DND-41 (cell line): Measurements from ENCODE around the gene PDE6B.

ENCODE experiments used
- ATAC-seq: fragments of 200-7000 bp; cut with Tn5 transposase; 3 replicates; pipeline ENCODE4 v1.9.1; 2021; ENCODE audit warnings: low read depth; ENCODE audit not compliant: insufficient read depth
- DNase-seq: peaks from one replicate; pipeline ENCODE4 v3.0.0-alpha.2; 2020
- H2AFZ ChIP-seq: 2 replicates; pipeline ENCODE4 v1.6.0; 2012; ENCODE audit warnings: low read depth, low read length
- H3K27ac ChIP-seq: 2 replicates; pipeline ENCODE4 v1.5.1; 2012; ENCODE audit warnings: low read length, inconsistent platforms
- H3K27me3 ChIP-seq: fragments of 200-600 bp; sonication (generic); 2 replicates; pipeline ENCODE4 v1.6.0; 2012; ENCODE audit warnings: low read length, mild to moderate bottlenecking, inconsistent platforms; ENCODE audit not compliant: insufficient read depth, poor library complexity
- H3K36me3 ChIP-seq: 2 replicates; pipeline ENCODE4 v1.5.1; 2012; ENCODE audit warnings: low read length, inconsistent platforms; ENCODE audit not compliant: insufficient read depth
- H3K4me1 ChIP-seq: 2 replicates; pipeline ENCODE4 v1.5.1; 2012; ENCODE audit warnings: mild to moderate bottlenecking, low read length; ENCODE audit not compliant: insufficient read depth
- H3K4me2 ChIP-seq: 2 replicates; pipeline ENCODE4 v1.6.0; 2012; ENCODE audit warnings: mild to moderate bottlenecking, moderate library complexity, low read length, inconsistent platforms; ENCODE audit not compliant: insufficient read depth
- H3K4me3 ChIP-seq, 2 experiments: fragments of 200-600 bp in 1 of 2; shearing (Covaris generic) in 1 of 2; 2 replicates each; pipeline ENCODE4 v1.5.1; 2012 to 2016; ENCODE audit warnings: inconsistent platforms in 2 of 2, low read length in 2 of 2, mild to moderate bottlenecking in 2 of 2, low read depth in 1 of 2, moderate library complexity in 1 of 2
- H3K79me2 ChIP-seq: 2 replicates; pipeline ENCODE4 v1.6.0; 2012; ENCODE audit warnings: low read length, inconsistent platforms; ENCODE audit not compliant: insufficient read depth
- H3K9ac ChIP-seq: 2 replicates; pipeline ENCODE4 v1.6.0; 2012; ENCODE audit warnings: low read depth, mild to moderate bottlenecking, inconsistent platforms, low read length, moderate library complexity
- H3K9me3 ChIP-seq: 2 replicates; pipeline ENCODE4 v1.5.1; 2012; ENCODE audit warnings: low read length, moderate library complexity, mild to moderate bottlenecking, inconsistent platforms; ENCODE audit not compliant: insufficient read depth, severe bottlenecking
- H4K20me1 ChIP-seq: 2 replicates; pipeline ENCODE4 v1.6.0; 2012; ENCODE audit warnings: low read length; ENCODE audit not compliant: insufficient read depth
- CTCF ChIP-seq: IDR thresholded peaks from 2 replicates; pipeline ENCODE4 v1.5.1; 2012; ENCODE audit warnings: borderline replicate concordance, low read length, moderate library complexity, mild to moderate bottlenecking; ENCODE audit not compliant: poor library complexity, severe bottlenecking; ENCODE audit errors: extremely low read depth
- EZH2 ChIP-seq: IDR thresholded peaks from 3 replicates; pipeline ENCODE4 v1.6.1; 2012; ENCODE audit warnings: borderline replicate concordance, low read depth, mild to moderate bottlenecking, moderate library complexity, low read length, inconsistent platforms; ENCODE audit not compliant: severe bottlenecking

The PDE6B gene

GRCh38 chr4:612052-612748, 13.2 kb upstream of the PDE6B start:
- H3K36me3 ChIP-seq: no peaks in the 10 kb centered on the region
- peaks cover 3% of the 10 kb centered on the region for H3K27me3 ChIP-seq
- no peak overlapping the region for H3K4me2 ChIP-seq
- H2AFZ ChIP-seq: no peak overlapping the region
- H3K79me2 ChIP-seq: no peaks in the 10 kb centered on the region
- no peaks in the 10 kb centered on the region for H3K9me3 ChIP-seq
- no peak for ATAC-seq
- H3K9ac ChIP-seq: no peak overlapping the region
- H3K4me3 ChIP-seq: no peak overlapping the region
- H4K20me1 ChIP-seq: no peaks in the 10 kb centered on the region
- H3K27ac ChIP-seq: no peak overlapping the region
- H3K4me1 ChIP-seq: no peaks in the 10 kb centered on the region
- TF ChIP-seq CTCF (no peak), EZH2 (no peak)
- DNase-seq: no peak

GRCh38 chr4:612749-613125, 12.6 kb upstream of the PDE6B start:
- Histone ChIP-seq H3K27ac (no peak overlapping the region), H3K4me1 (no peaks in the 10 kb centered on the region), H3K79me2 (no peaks in the 10 kb centered on the region), H3K36me3 (no peaks in the 10 kb centered on the region), H3K27me3 (peaks cover 3% of the 10 kb centered on the region), H3K4me3 (no peak overlapping the region), H2AFZ (no peak overlapping the region), H3K9me3 (no peaks in the 10 kb centered on the region), H3K4me2 (no peak overlapping the region), H4K20me1 (no peaks in the 10 kb centered on the region), H3K9ac (no peak overlapping the region)
- DNase-seq: no peak
- ATAC-seq: no peak
- TF ChIP-seq EZH2 (no peak), CTCF (no peak)

GRCh38 chr4:613126-613525, 12.2 kb upstream of the PDE6B start:
- TF ChIP-seq CTCF (no peak), EZH2 (no peak)
- peaks cover 3% of the 10 kb centered on the region for H3K27me3 ChIP-seq
- no peak for ATAC-seq
- H3K9me3 ChIP-seq: no peaks in the 10 kb centered on the region
- H3K4me1 ChIP-seq: no peaks in the 10 kb centered on the region
- no peaks in the 10 kb centered on the region for H4K20me1 ChIP-seq
- H3K4me2 ChIP-seq: no peak overlapping the region
- H3K79me2 ChIP-seq: no peaks in the 10 kb centered on the region
- no peak overlapping the region for H2AFZ ChIP-seq
- DNase-seq: no peak
- no peak overlapping the region for H3K27ac ChIP-seq
- no peak overlapping the region for H3K9ac ChIP-seq
- no peak overlapping the region for H3K4me3 ChIP-seq
- H3K36me3 ChIP-seq: no peaks in the 10 kb centered on the region
